Measurements from ENCODE around the gene RO60.

Gene RO60

DNA sequence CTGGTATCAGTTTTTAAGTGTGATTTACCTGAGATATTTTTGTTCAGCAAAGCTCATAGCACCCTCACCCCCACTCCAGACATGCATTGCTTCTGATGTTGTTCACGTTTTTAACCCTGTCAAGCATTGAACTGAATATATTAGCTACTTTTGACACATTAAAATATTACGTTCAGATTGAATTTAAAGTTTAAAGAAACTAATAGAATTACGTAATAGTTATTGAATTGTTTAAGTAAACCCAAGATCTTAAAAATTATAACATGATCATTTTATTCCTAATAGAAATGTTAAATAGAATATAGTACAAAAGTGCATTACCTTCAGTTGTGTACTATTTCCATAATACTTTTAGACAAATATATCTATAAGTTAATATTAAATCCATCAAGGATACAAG is 26.9 kb downstream of the RO60 start:
- no peak overlapping the region for H2BK120ac ChIP-seq (ENCODE audit: low read depth, low read length)
- H4K8ac ChIP-seq (ENCODE audit: low read depth, low read length): no peak overlapping the region
- H3K36me3 ChIP-seq (replicated peaks in 1 of 2; ENCODE audit: control insufficient read depth in 2 of 2, insufficient read depth in 2 of 2, low read length in 2 of 2): peaks cover 15 to 99% of the 10 kb centered on the region in 2 donors
- no peak overlapping the region for H2BK12ac ChIP-seq (ENCODE audit: low read length)
- no peak overlapping the region for H3K9ac ChIP-seq (ENCODE audit: low read depth, low read length, poor library complexity)
- H2AK5ac ChIP-seq (ENCODE audit: low read depth, low read length): no peak overlapping the region
- no peak overlapping the region for H3K27ac ChIP-seq (replicated peaks; ENCODE audit: low read length)
- H3K14ac ChIP-seq (ENCODE audit: low read length): no peak overlapping the region
- no peaks in the 10 kb centered on the region for H3K4me1 ChIP-seq (ENCODE audit: control insufficient read depth in 2 of 2, insufficient read depth in 1 of 2, low read depth in 1 of 2, low read length in 2 of 2)
- no CpG with 5 or more reads among the region's 3 CpGs for WGBS, 2 donors (ENCODE audit: extremely low coverage in 2 of 2, insufficient read length in 2 of 2, insufficient replicate concordance in 1 of 2)
- H4K91ac ChIP-seq (ENCODE audit: low read depth, low read length, poor library complexity): no peak overlapping the region
- no peaks in the 10 kb centered on the region for H3K79me1 ChIP-seq (ENCODE audit: low read depth, low read length)
- H3K23ac ChIP-seq (ENCODE audit: low read depth, low read length, poor library complexity): no peak overlapping the region
- no peak overlapping the region for H2BK15ac ChIP-seq (ENCODE audit: low read length)
- H2AFZ ChIP-seq (ENCODE audit: low read length): no peak overlapping the region
- DNase-seq (ENCODE audit: low spot score): no peak
- H3K18ac ChIP-seq (ENCODE audit: low read length): no peak overlapping the region
- no peaks in the 10 kb centered on the region for H3K27me3 ChIP-seq (ENCODE audit: control insufficient read depth in 3 of 3, insufficient read depth in 3 of 3, low read depth in 1 of 3, low read length in 3 of 3)
- no peaks in the 10 kb centered on the region for H3K9me3 ChIP-seq (replicated peaks in 1 of 2; ENCODE audit: control insufficient read depth in 2 of 2, insufficient read depth in 1 of 2, low read depth in 1 of 2, low read length in 2 of 2)
- H3K4me2 ChIP-seq (ENCODE audit: insufficient read depth, low read length, poor library complexity, severe bottlenecking): no peak overlapping the region
- H3K4me3 ChIP-seq (ENCODE audit: low read length in 2 of 2): no peak overlapping the region
- no peak overlapping the region for H3K4ac ChIP-seq (ENCODE audit: low read length)
- H2BK5ac ChIP-seq (ENCODE audit: low read length): no peak overlapping the region

DNA sequence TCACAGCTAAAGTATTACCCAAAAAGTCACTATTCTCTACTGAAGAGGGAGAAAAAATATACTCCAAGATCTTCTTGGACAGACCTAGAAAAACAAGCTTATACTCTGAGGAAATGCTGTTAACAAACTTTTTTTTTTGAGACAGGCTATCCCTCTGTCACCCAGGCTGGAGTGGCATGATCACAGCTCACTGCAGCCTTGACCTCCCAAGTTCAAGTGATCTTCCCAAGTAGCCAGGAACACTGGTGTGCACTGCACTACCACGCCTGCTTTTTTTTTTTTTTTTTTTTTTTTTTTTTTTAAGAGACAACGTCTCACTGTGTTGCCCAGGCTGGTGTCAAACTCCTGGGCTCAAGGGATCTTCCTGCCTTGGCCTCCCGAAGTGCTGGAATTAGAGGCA is 28.5 kb downstream of the RO60 start:
- no peaks in the 10 kb centered on the region for H3K27me3 ChIP-seq (ENCODE audit: control insufficient read depth in 3 of 3, insufficient read depth in 3 of 3, low read depth in 1 of 3, low read length in 3 of 3)
- H3K4ac ChIP-seq (ENCODE audit: low read length): no peak overlapping the region
- no peaks in the 10 kb centered on the region for H3K79me1 ChIP-seq (ENCODE audit: low read depth, low read length)
- no peak overlapping the region for H4K8ac ChIP-seq (ENCODE audit: low read depth, low read length)
- H2BK5ac ChIP-seq (ENCODE audit: low read length): no peak overlapping the region
- DNase-seq (ENCODE audit: low spot score): no peak
- H2BK120ac ChIP-seq (ENCODE audit: low read depth, low read length): no peak overlapping the region
- H3K23ac ChIP-seq (ENCODE audit: low read depth, low read length, poor library complexity): no peak overlapping the region
- H3K9ac ChIP-seq (ENCODE audit: low read depth, low read length, poor library complexity): no peak overlapping the region
- H3K14ac ChIP-seq (ENCODE audit: low read length): no peak overlapping the region
- no peaks in the 10 kb centered on the region for H3K4me1 ChIP-seq (ENCODE audit: control insufficient read depth in 2 of 2, insufficient read depth in 1 of 2, low read depth in 1 of 2, low read length in 2 of 2)
- H2AK5ac ChIP-seq (ENCODE audit: low read depth, low read length): no peak overlapping the region
- H3K4me2 ChIP-seq (ENCODE audit: insufficient read depth, low read length, poor library complexity, severe bottlenecking): no peak overlapping the region
- no peak overlapping the region for H4K91ac ChIP-seq (ENCODE audit: low read depth, low read length, poor library complexity)
- no peak overlapping the region for H3K27ac ChIP-seq (replicated peaks; ENCODE audit: low read length)
- peaks cover 12 to 97% of the 10 kb centered on the region in 2 donors for H3K36me3 ChIP-seq (replicated peaks in 1 of 2; ENCODE audit: control insufficient read depth in 2 of 2, insufficient read depth in 2 of 2, low read length in 2 of 2)
- H3K4me3 ChIP-seq (ENCODE audit: low read length in 2 of 2): no peak overlapping the region
- no peak overlapping the region for H2BK15ac ChIP-seq (ENCODE audit: low read length)
- no peak overlapping the region for H3K18ac ChIP-seq (ENCODE audit: low read length)
- no peaks in the 10 kb centered on the region for H3K9me3 ChIP-seq (replicated peaks in 1 of 2; ENCODE audit: control insufficient read depth in 2 of 2, insufficient read depth in 1 of 2, low read depth in 1 of 2, low read length in 2 of 2)
- no CpG with 5 or more reads among the region's 3 CpGs for WGBS, 2 donors (ENCODE audit: extremely low coverage in 2 of 2, insufficient read length in 2 of 2, insufficient replicate concordance in 1 of 2)
- no peak overlapping the region for H2BK12ac ChIP-seq (ENCODE audit: low read length)
- H2AFZ ChIP-seq (ENCODE audit: low read length): no peak overlapping the region

DNA sequence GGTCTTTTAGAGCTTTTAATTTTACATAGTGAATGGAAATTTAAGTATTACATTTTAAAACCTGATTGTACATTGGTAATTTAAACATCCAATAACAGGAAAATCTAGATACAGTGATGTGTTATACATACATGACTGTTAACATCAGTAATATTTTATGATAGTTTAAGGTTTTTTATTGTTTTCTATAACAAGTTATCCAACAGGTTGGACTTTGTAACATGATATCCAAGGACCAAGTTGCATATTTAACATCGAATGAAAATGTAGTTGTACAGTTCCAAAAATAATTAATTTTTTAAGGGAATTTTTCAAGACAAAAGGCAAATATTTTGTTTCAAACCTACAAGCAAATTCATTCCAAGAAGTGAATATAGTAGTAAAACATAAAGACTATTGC is 31.5 kb downstream of the RO60 start:
- Histone ChIP-seq H3K79me1 (ENCODE audit: low read depth, low read length) (no peaks in the 10 kb centered on the region), H3K9me3 (replicated peaks in 1 of 2; ENCODE audit: control insufficient read depth in 2 of 2, insufficient read depth in 1 of 2, low read depth in 1 of 2, low read length in 2 of 2) (no peaks in the 10 kb centered on the region), H2BK120ac (ENCODE audit: low read depth, low read length) (no peak overlapping the region), H3K27ac (replicated peaks; ENCODE audit: low read length) (no peak overlapping the region), H3K14ac (ENCODE audit: low read length) (no peak overlapping the region), H2BK15ac (ENCODE audit: low read length) (no peak overlapping the region), H2AK5ac (ENCODE audit: low read depth, low read length) (no peak overlapping the region), H3K4me2 (ENCODE audit: insufficient read depth, low read length, poor library complexity, severe bottlenecking) (no peak overlapping the region), H3K4me3 (ENCODE audit: low read length in 2 of 2) (no peak overlapping the region), H4K91ac (ENCODE audit: low read depth, low read length, poor library complexity) (no peak overlapping the region), H3K36me3 (replicated peaks in 1 of 2; ENCODE audit: control insufficient read depth in 2 of 2, insufficient read depth in 2 of 2, low read length in 2 of 2) (peaks cover 2 to 88% of the 10 kb centered on the region in 2 donors), H3K9ac (ENCODE audit: low read depth, low read length, poor library complexity) (no peak overlapping the region), H3K4ac (ENCODE audit: low read length) (no peak overlapping the region), H3K27me3 (ENCODE audit: control insufficient read depth in 3 of 3, insufficient read depth in 3 of 3, low read depth in 1 of 3, low read length in 3 of 3) (no peaks in the 10 kb centered on the region), H4K8ac (ENCODE audit: low read depth, low read length) (no peak overlapping the region), H3K4me1 (ENCODE audit: control insufficient read depth in 2 of 2, insufficient read depth in 1 of 2, low read depth in 1 of 2, low read length in 2 of 2) (no peaks in the 10 kb centered on the region), H3K23ac (ENCODE audit: low read depth, low read length, poor library complexity) (no peak overlapping the region), H2BK12ac (ENCODE audit: low read length) (no peak overlapping the region), H3K18ac (ENCODE audit: low read length) (no peak overlapping the region), H2AFZ (ENCODE audit: low read length) (no peak overlapping the region), H2BK5ac (ENCODE audit: low read length) (no peak overlapping the region)
- no peak for DNase-seq (ENCODE audit: low spot score)
- no CpG with 5 or more reads among the region's 1 CpG for WGBS, 2 donors (ENCODE audit: extremely low coverage in 2 of 2, insufficient read length in 2 of 2, insufficient replicate concordance in 1 of 2)

DNA sequence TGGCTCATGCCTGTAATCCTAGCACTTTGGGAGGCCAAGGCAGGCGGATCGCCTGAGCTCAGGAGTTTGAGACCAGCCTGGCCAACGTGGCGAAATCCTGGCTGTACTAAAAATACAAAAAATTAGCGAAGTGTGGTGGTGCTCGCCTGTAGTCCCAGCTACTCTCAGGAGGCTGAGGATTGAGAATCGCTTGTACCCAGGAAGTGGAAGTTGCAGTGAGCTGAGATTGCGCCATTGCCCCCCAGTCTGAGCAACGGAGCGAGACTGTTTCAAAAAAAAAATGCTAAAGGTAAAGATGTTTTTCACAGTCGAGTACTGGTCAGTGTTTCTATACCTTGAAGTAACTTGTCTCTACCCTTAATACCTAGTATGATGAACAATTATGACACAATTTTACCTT is 34.7 kb downstream of the RO60 start:
- H2AFZ ChIP-seq (ENCODE audit: low read length): no peak overlapping the region
- H2BK12ac ChIP-seq (ENCODE audit: low read length): no peak overlapping the region
- no peak overlapping the region for H3K14ac ChIP-seq (ENCODE audit: low read length)
- H3K4ac ChIP-seq (ENCODE audit: low read length): no peak overlapping the region
- no peak overlapping the region for H2BK15ac ChIP-seq (ENCODE audit: low read length)
- H2AK5ac ChIP-seq (ENCODE audit: low read depth, low read length): no peak overlapping the region
- no peak overlapping the region for H3K23ac ChIP-seq (ENCODE audit: low read depth, low read length, poor library complexity)
- H2BK5ac ChIP-seq (ENCODE audit: low read length): no peak overlapping the region
- no peaks in the 10 kb centered on the region for H3K4me1 ChIP-seq (ENCODE audit: control insufficient read depth in 2 of 2, insufficient read depth in 1 of 2, low read depth in 1 of 2, low read length in 2 of 2)
- no peak overlapping the region for H3K4me2 ChIP-seq (ENCODE audit: insufficient read depth, low read length, poor library complexity, severe bottlenecking)
- no peak overlapping the region for H3K9ac ChIP-seq (ENCODE audit: low read depth, low read length, poor library complexity)
- no peak overlapping the region for H4K91ac ChIP-seq (ENCODE audit: low read depth, low read length, poor library complexity)
- no CpG with 5 or more reads among the region's 11 CpGs for WGBS, 2 donors (ENCODE audit: extremely low coverage in 2 of 2, insufficient read length in 2 of 2, insufficient replicate concordance in 1 of 2)
- H3K9me3 ChIP-seq (replicated peaks in 1 of 2; ENCODE audit: control insufficient read depth in 2 of 2, insufficient read depth in 1 of 2, low read depth in 1 of 2, low read length in 2 of 2): no peaks in the 10 kb centered on the region
- H3K27ac ChIP-seq (replicated peaks; ENCODE audit: low read length): no peak overlapping the region
- no peak overlapping the region for H4K8ac ChIP-seq (ENCODE audit: low read depth, low read length)
- no peaks in the 10 kb centered on the region for H3K79me1 ChIP-seq (ENCODE audit: low read depth, low read length)
- no peak overlapping the region for H3K18ac ChIP-seq (ENCODE audit: low read length)
- H3K36me3 ChIP-seq (replicated peaks in 1 of 2; ENCODE audit: control insufficient read depth in 2 of 2, insufficient read depth in 2 of 2, low read length in 2 of 2): peaks cover 2 to 85% of the 10 kb centered on the region in 2 donors
- H3K4me3 ChIP-seq (ENCODE audit: low read length in 2 of 2): no peak overlapping the region
- no peak for DNase-seq (ENCODE audit: low spot score)
- no peak overlapping the region for H2BK120ac ChIP-seq (ENCODE audit: low read depth, low read length)
- H3K27me3 ChIP-seq (ENCODE audit: control insufficient read depth in 3 of 3, insufficient read depth in 3 of 3, low read depth in 1 of 3, low read length in 3 of 3): no peaks in the 10 kb centered on the region
